ENCODE results near the gene AADAC.

- TF ChIP-seq CTCF (IDR thresholded peaks at IDR 0.05; ENCODE audit: poor library complexity) (no peak), EZH2phosphoT487 (IDR thresholded peaks at IDR 0.05; ENCODE audit: low read depth, severe bottlenecking, unreplicated experiment) (no peak), EZH2 (IDR thresholded peaks at IDR 0.05; ENCODE audit: borderline replicate concordance) (no peak)
Measured at GRCh38 chr3:151866711-151867410, 52.9 kb downstream of the AADAC start.
